Right lobe of liver (tissue), 6 donors: ENCODE measurements around the gene PRKCB. TPM values are rescaled to one million over a fixed set of nuclear protein-coding genes. Genes with fewer than 3 reads are reported as not detected.

Experiments
- ATAC-seq, 4 donors: fragments of 200-7000 bp; cut with Tn5 transposase; one replicate each; pipeline ENCODE4 v1.9.1; 2020; ENCODE audit warnings: mild to moderate bottlenecking in 4 of 4, moderate library complexity in 4 of 4
- DNase-seq, 3 donors: peaks; one replicate each; pipeline ENCODE4 v3.0.0-alpha.2; 2020
- H3K27ac ChIP-seq, 3 donors: fragments of 200-600 bp; one replicate each; pipeline ENCODE4 v1.8.0; 2022
- H3K27me3 ChIP-seq, 2 donors: fragments of 200-600 bp; one replicate each; pipeline ENCODE4 v1.8.0; 2022
- H3K36me3 ChIP-seq, 4 donors: fragments of 200-600 bp; sonication (generic) in 1 of 4; one replicate each; pipeline versions ENCODE4 v1.5.1 to v1.8.0; 2017 to 2022; ENCODE audit warnings: control low read depth in 1 of 4
- H3K4me1 ChIP-seq, 4 donors: fragments of 200-600 bp; sonication (generic) in 1 of 4; one replicate each; pipeline versions ENCODE4 v1.5.1 to v1.8.0; 2017 to 2022; ENCODE audit warnings: control low read depth in 1 of 4
- H3K4me3 ChIP-seq, 3 donors: fragments of 200-600 bp; one replicate each; pipeline ENCODE4 v1.8.0; 2022
- H3K9me3 ChIP-seq, 4 donors: fragments of 200-600 bp; sonication (generic) in 1 of 4; one replicate each; pipeline versions ENCODE4 v1.5.1 to v1.8.0; 2017 to 2022; ENCODE audit warnings: control low read depth in 1 of 4
- POLR2A ChIP-seq: fragments of 450-650 bp; IDR thresholded peaks from one replicate; pipeline ENCODE4 v1.6.1; 2017; ENCODE audit warnings: antibody characterized with exemption, mild to moderate bottlenecking
- WGBS: methylation state at CpG from one replicate; pipeline ENCODE4 v1.1.6; 2018; ENCODE audit warnings: low coverage, low lambda C conversion rate; ENCODE audit not compliant: insufficient coverage; ENCODE audit errors: missing lambda C conversion rate; 5-methylcytosine and 5-hydroxymethylcytosine counted together
- intact Hi-C, 2 donors: fragments of 100-400 bp; cut with DNase I; formaldehyde crosslinking; loops; one replicate each; pipeline versions ENCODE4 v1.11.2 to v1.14.1; 2022
- total RNA-seq, 6 experiments: library from RNA; depleted of rRNA in 2 of 6; stranded (reverse); fragments of >200 nt in 2 of 6; fragmentation: NEBNext Ultra II Directional in 3 of 6; extraction: Animal tissue kit (Norgen Biotek cat#: 25700) in 3 of 6; gene quantifications; one replicate each; pipeline versions ENCODE4 v1.1.0 to v1.2.4, GENCODE V29; 2016 to 2023
- TF ChIP-seq, protein P1 (sequence below), 4 donors: fragments of 200-600 bp in 3 of 4; fragments of 450-650 bp in 1 of 4; IDR thresholded peaks; one replicate each; pipeline versions ENCODE4 v1.5.1 to v1.8.0; 2016 to 2022; ENCODE audit warnings: antibody characterized with exemption in 4 of 4, mild to moderate bottlenecking in 2 of 4
- donor health status: DM: no; HTN: yes; CAD: no.
- donor health status: DM: no; HTN: no; CAD: no.
- donor health status: DM: no; HTN: no; CAD: no.
- donor health status: DM: no; HTN: yes; CAD: no.
- donor health status: DM: no; HTN: yes; CAD: no.

The PRKCB gene
- total RNA-seq, 6 experiments from 2014 or later, result 1.7 to 8.1 (median 3.5) TPM

- Histone ChIP-seq H3K27me3 (no peaks in the 10 kb centered on the region), H3K36me3 (no peaks in the 10 kb centered on the region), H3K4me3 (no peak overlapping the region), H3K9me3 (no peaks in the 10 kb centered on the region), H3K27ac (no peak overlapping the region), H3K4me1 (no peaks in the 10 kb centered on the region)
- no peak for DNase-seq
- intact Hi-C loops, result no loop called here
- no peak for ATAC-seq
- WGBS, result 65% methylated on average over 3 of the region's 3 CpGs
- TF ChIP-seq, protein P1, sequence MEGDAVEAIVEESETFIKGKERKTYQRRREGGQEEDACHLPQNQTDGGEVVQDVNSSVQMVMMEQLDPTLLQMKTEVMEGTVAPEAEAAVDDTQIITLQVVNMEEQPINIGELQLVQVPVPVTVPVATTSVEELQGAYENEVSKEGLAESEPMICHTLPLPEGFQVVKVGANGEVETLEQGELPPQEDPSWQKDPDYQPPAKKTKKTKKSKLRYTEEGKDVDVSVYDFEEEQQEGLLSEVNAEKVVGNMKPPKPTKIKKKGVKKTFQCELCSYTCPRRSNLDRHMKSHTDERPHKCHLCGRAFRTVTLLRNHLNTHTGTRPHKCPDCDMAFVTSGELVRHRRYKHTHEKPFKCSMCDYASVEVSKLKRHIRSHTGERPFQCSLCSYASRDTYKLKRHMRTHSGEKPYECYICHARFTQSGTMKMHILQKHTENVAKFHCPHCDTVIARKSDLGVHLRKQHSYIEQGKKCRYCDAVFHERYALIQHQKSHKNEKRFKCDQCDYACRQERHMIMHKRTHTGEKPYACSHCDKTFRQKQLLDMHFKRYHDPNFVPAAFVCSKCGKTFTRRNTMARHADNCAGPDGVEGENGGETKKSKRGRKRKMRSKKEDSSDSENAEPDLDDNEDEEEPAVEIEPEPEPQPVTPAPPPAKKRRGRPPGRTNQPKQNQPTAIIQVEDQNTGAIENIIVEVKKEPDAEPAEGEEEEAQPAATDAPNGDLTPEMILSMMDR (IDR thresholded peaks at IDR 0.05), result no peak
- no peak for TF ChIP-seq POLR2A
Measured at GRCh38 chr16:23964136-23964535, 128.4 kb downstream of the PRKCB start.

- ATAC-seq (no peak), DNase-seq (no peak)
- TF ChIP-seq POLR2A, result no peak
- TF ChIP-seq, protein P1 (IDR thresholded peaks at IDR 0.05), result no peak
- no peaks in the 10 kb centered on the region for H3K9me3 ChIP-seq
- H3K27ac ChIP-seq, result no peak overlapping the region
- no peak overlapping the region for H3K4me3 ChIP-seq
- no peaks in the 10 kb centered on the region for H3K4me1 ChIP-seq
- H3K27me3 ChIP-seq, result no peaks in the 10 kb centered on the region
- H3K36me3 ChIP-seq, result no peaks in the 10 kb centered on the region
- 67% methylated on average over 6 of the region's 6 CpGs for WGBS
- intact Hi-C loops, result no loop called here
Measured at GRCh38 chr16:23965137-23965733, 129.5 kb downstream of the PRKCB start.

GRCh38 chr16:23966597-23967394, 131.0 kb downstream of the PRKCB start:
- Histone ChIP-seq H3K27ac (no peak overlapping the region), H3K36me3 (no peaks in the 10 kb centered on the region), H3K4me3 (no peak overlapping the region), H3K27me3 (no peaks in the 10 kb centered on the region), H3K4me1 (no peaks in the 10 kb centered on the region), H3K9me3 (no peaks in the 10 kb centered on the region)
- ATAC-seq (no peak), DNase-seq (no peak)
- intact Hi-C loops, result no loop called here
- 16% methylated on average over 9 of the region's 10 CpGs for WGBS
- TF ChIP-seq, protein P1 (IDR thresholded peaks at IDR 0.05), result no peak
- no peak for TF ChIP-seq POLR2A

GRCh38 chr16:23967775-23968174, 132.0 kb downstream of the PRKCB start:
- no peak overlapping the region for H3K4me3 ChIP-seq
- no peaks in the 10 kb centered on the region for H3K36me3 ChIP-seq
- H3K4me1 ChIP-seq, result no peaks in the 10 kb centered on the region
- H3K9me3 ChIP-seq, result no peaks in the 10 kb centered on the region
- H3K27ac ChIP-seq, result no peak overlapping the region
- H3K27me3 ChIP-seq, result no peaks in the 10 kb centered on the region
- 60% methylated on average over 5 of the region's 6 CpGs for WGBS
- DNase-seq, result no peak
- ATAC-seq, result no peak
- no peak for TF ChIP-seq POLR2A
- TF ChIP-seq, protein P1 (IDR thresholded peaks at IDR 0.05), result no peak
- intact Hi-C loops, result no loop called here
